Right cardiac atrium (tissue), 5 donors: ENCODE results near the gene INPP4B. TPM values are rescaled to one million over a fixed set of nuclear protein-coding genes. Genes with fewer than 3 reads are reported as not detected.

Source experiments
- ATAC-seq, 2 donors: fragments of 200-7000 bp; cut with Tn5 transposase; one replicate each; pipeline versions ENCODE4 v1.8.0 to v1.9.1; 2020; ENCODE audit warnings: moderate library complexity in 2 of 2, mild to moderate bottlenecking in 1 of 2
- DNase-seq, 3 donors: peaks; one replicate each; pipeline ENCODE4 v3.0.0-alpha.2; 2020
- H3K27ac ChIP-seq: one replicate; pipeline ENCODE4 v1.5.1; 2013; ENCODE audit warnings: mild to moderate bottlenecking, low read length, control low read depth, moderate library complexity
- H3K27me3 ChIP-seq: one replicate; pipeline ENCODE4 v1.6.1; 2013; ENCODE audit not compliant: control insufficient read depth, insufficient read depth
- H3K4me1 ChIP-seq: one replicate; pipeline ENCODE4 v1.6.1; 2013; ENCODE audit warnings: low read length; ENCODE audit not compliant: control insufficient read depth, insufficient read depth
- H3K4me3 ChIP-seq: one replicate; pipeline ENCODE4 v1.5.1; 2013; ENCODE audit warnings: low read length, control low read depth
- H3K9me3 ChIP-seq: one replicate; pipeline ENCODE4 v1.6.1; 2013; ENCODE audit warnings: low read length; ENCODE audit not compliant: control insufficient read depth
- WGBS: extraction: QIAGEN DNeasy Blood & Tissue Kit; methylation state at CpG from one replicate; pipeline ENCODE4 v1.1.7; 2013; 5-methylcytosine and 5-hydroxymethylcytosine counted together
- intact Hi-C, 4 donors: fragments of 100-400 bp; cut with DNase I; formaldehyde crosslinking; loops; one replicate each; pipeline versions ENCODE4 v1.11.0 to v1.14.0; 2022 to 2023
- polyA plus RNA-seq: library from polyadenylated mRNA; stranded (reverse); fragments of 200-250 nt; gene quantifications from one replicate; pipeline ENCODE4 v1.2.3, GENCODE V29; 2013
- total RNA-seq, 4 donors: library from RNA; stranded (reverse); fragmentation: NEBNext Ultra II Directional; extraction: Animal tissue kit (Norgen Biotek cat#: 25700); gene quantifications; one replicate each; pipeline ENCODE4 v1.2.1, GENCODE V29; 2021
- donor health status: healthy with polysubstance abuse.
- donor health status: DM: no; HTN: yes; CAD: no.
- donor health status: DM: no; HTN: no; CAD: no.
- donor health status: DM: no; HTN: yes; CAD: no; lungs with severe emphysema.
- donor health status: DM: yes; HTN: yes; CAD: no.

The INPP4B gene
- total and polyA plus RNA-seq, 5 donors: 2.9 to 13.2 (median 7.0) TPM

DNA sequence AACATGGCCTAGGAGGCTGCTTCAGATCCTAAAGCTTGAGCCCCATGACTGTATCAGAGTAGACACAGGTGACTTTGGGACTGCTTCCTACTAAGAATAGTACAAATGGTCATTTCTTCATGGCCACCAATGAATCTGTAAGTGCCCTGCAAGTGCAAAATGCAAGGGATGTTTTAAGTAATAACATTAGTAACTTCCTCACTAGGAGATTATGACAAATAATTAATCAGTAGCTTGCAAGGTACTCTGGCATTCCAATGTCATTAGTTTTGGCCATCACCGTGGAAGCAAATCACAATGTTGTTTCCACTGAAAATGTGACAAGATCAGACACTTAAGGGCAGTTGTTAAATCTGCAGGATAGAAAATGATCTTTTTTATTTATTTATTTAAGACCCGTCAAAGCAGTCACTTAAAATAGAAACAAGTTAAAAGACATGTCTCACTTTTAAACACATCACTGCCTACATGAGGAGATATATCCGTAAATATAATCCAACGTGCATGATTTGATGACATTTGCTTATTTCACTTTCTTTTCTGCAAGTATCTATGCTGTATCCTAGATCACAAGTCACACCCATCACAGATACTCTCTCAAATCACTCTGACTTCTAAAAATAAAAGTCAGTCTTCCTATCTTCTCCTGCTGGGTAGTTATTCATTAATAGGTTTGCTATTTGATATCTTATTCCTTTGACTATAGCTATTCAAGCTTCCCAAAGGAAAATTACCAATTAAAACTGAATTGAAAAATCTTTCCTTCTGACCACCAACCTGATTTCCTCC lies 809.1 kb downstream of the INPP4B start:
- Histone ChIP-seq H3K4me3 (no peak overlapping the region), H3K27me3 (no peaks in the 10 kb centered on the region), H3K27ac (no peak overlapping the region), H3K9me3 (no peaks in the 10 kb centered on the region), H3K4me1 (peaks cover 2% of the 10 kb centered on the region)
- 47% methylated on average over 4 of the region's 4 CpGs for WGBS
- DNase-seq (no peak), ATAC-seq (no peak)
- intact Hi-C loops: no loop called here

DNA sequence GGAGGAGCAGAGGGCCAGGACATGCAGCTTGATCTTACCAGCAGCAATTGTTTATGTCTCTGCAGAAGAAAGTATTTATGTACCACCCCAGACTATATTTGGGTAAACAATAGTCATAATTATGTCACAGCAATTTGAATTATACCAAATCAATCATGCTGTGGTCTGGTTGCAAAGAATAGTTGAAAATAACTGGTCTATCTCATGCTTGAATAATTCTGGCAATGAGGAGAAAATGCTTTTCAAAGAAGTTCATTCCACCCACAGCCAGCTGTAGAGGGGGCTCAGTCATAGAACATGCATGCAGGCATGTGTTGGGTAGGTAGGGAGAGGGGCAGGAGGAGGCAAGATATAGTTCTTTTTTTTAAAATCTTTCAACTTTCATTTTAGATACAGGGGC lies 810.5 kb downstream of the INPP4B start:
- Histone ChIP-seq H3K27ac (no peak overlapping the region), H3K4me1 (peaks cover 2% of the 10 kb centered on the region), H3K9me3 (no peaks in the 10 kb centered on the region), H3K4me3 (no peak overlapping the region), H3K27me3 (no peaks in the 10 kb centered on the region)
- ATAC-seq (no peak), DNase-seq (no peak)
- intact Hi-C loops: no loop called here

DNA sequence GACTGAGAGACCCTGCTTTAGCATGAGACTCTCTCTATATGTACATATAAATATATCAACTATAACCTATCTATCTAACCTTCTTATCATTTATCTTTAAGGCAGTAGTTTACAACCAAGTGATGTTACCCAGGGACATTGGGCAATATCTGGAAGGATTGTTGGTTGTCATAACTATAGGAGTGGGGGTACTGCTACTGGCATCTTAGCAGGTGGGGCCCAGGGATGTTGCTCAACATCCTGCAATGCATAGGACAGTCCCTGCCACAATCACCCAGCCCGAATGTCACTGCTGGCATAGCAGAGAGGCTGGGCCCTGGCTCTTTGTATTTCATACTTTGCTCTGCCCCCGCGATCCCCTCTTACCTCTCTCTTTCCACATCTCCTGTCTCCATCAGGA lies 812.0 kb downstream of the INPP4B start:
- 91% methylated on average over 3 of the region's 3 CpGs for WGBS
- ATAC-seq: no peak
- intact Hi-C loops: no loop called here
- Histone ChIP-seq H3K9me3 (no peaks in the 10 kb centered on the region), H3K27me3 (no peaks in the 10 kb centered on the region), H3K4me3 (no peak overlapping the region), H3K4me1 (peaks cover 2% of the 10 kb centered on the region), H3K27ac (no peak overlapping the region)
- no peak for DNase-seq

DNA sequence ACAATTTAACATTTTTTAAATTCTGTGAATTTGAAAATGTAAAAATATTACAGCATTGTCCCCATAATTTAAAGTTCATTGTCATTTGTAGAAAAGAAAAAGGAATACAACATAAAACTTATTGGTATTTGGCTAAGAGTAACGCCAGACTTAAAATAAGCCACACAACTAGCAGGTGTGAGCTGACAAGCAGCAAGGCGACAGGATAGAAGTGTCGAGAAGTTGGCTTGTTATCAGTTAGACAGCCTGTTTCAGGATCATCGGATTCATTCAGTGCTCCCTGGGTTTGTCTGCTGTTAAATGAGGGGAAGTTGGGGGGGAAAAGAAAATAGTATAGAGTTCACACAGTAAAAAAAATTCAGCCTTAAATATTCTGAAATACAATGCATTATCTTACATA lies 816.1 kb downstream of the INPP4B start:
- intact Hi-C loops: no loop called here
- ATAC-seq (peak; percentile 68), DNase-seq (no peak)
- Histone ChIP-seq H3K4me1 (no peaks in the 10 kb centered on the region), H3K9me3 (no peaks in the 10 kb centered on the region), H3K27ac (no peak overlapping the region), H3K27me3 (no peaks in the 10 kb centered on the region), H3K4me3 (no peak overlapping the region)
- 37% methylated on average over 4 of the region's 4 CpGs for WGBS

DNA sequence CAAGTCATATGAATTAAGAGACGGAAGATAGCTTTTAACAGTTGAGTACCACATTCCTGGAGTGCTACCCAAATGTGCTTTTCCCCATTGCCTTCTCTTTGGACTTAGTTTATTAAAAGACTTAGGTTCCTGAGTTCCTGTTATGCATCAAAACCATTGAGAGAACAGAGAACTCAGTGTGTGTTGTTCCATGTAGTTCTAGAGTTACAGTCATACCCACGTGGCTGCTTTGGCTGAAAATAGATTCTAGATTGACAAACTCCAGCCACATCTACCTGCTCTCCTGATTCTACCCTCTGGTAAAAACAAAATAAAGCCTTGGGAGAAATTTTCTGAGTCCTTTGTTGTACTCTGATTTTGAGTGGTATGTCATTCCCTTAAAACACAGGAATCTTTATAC lies 824.3 kb downstream of the INPP4B start:
- H3K27ac ChIP-seq: no peak overlapping the region
- no peak overlapping the region for H3K4me3 ChIP-seq
- no peaks in the 10 kb centered on the region for H3K9me3 ChIP-seq
- intact Hi-C loops: no loop called here
- ATAC-seq: no peak
- H3K27me3 ChIP-seq: no peaks in the 10 kb centered on the region
- H3K4me1 ChIP-seq: no peaks in the 10 kb centered on the region
- 89% methylated on average over 2 of the region's 2 CpGs for WGBS
- no peak for DNase-seq

DNA sequence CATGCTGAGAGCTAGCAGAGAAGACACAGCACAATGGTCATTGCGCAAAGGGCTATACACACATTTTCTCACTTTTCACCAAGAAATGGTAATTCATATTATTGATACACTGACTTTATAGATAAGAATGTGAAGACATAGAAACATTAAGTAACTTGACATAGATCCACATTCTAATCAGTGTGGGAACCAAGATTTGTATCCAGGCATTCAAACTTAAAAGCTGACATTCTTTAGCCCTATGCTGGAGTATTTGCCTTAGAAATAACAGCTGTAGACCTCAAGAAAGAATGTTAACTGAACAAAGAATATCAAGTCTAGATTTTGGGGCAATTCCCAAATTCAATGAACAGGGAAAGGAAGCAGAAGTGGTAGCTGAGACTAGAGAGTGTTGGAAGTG lies 824.9 kb downstream of the INPP4B start:
- Histone ChIP-seq H3K4me1 (no peaks in the 10 kb centered on the region), H3K27ac (no peak overlapping the region), H3K4me3 (no peak overlapping the region), H3K9me3 (no peaks in the 10 kb centered on the region), H3K27me3 (no peaks in the 10 kb centered on the region)
- ATAC-seq (no peak), DNase-seq (no peak)
- intact Hi-C loops: no loop called here
- 87% methylated on average over 1 of the region's 1 CpG for WGBS

DNA sequence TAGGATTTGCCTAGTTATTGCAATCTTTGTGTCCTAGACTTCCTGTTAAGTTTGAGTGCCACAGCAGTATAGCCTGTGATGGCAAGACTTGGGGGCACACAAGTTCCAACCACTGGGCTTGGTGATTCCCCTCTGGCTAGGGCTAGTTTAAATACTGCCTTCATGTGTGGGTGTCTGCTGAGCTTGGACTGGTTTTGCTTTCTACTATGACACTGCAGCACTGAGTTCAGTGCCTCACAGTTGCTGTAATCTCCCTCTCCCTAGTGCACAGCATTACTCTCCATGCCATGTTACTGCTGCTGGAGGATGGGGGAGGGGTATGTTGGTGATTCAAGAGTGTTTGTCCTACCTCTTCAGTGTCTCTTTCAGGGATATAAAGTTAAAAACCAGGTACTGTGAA lies 830.1 kb downstream of the INPP4B start:
- H3K9me3 ChIP-seq: no peaks in the 10 kb centered on the region
- H3K4me3 ChIP-seq: no peak overlapping the region
- H3K4me1 ChIP-seq: no peaks in the 10 kb centered on the region
- no peak for DNase-seq
- H3K27me3 ChIP-seq: no peaks in the 10 kb centered on the region
- ATAC-seq: no peak
- H3K27ac ChIP-seq: no peak overlapping the region
- intact Hi-C loops: no loop called here

DNA sequence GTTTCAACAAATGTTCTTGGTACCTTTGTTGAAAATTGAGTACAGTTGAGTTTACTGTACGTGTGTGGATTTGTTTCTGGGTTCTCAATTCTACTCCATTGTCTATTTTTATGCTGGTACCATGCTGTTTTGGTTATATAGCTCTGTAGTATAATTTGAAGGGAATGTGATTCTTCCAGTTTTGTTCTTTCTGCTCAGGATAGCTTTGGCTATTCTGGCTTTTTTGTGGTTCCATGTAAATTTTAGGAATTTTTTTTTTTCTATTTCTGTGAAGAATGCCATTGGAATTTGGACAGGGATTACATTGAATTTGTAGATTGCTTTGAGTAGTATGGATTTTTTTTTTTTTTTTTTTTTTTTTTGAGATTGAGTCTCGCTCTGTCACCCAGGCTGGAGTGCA lies 836.4 kb downstream of the INPP4B start:
- no peaks in the 10 kb centered on the region for H3K4me1 ChIP-seq
- intact Hi-C loops: no loop called here
- H3K4me3 ChIP-seq: no peak overlapping the region
- 84% methylated on average over 2 of the region's 2 CpGs for WGBS
- no peaks in the 10 kb centered on the region for H3K9me3 ChIP-seq
- DNase-seq: no peak
- H3K27ac ChIP-seq: no peak overlapping the region
- H3K27me3 ChIP-seq: no peaks in the 10 kb centered on the region
- ATAC-seq: no peak

DNA sequence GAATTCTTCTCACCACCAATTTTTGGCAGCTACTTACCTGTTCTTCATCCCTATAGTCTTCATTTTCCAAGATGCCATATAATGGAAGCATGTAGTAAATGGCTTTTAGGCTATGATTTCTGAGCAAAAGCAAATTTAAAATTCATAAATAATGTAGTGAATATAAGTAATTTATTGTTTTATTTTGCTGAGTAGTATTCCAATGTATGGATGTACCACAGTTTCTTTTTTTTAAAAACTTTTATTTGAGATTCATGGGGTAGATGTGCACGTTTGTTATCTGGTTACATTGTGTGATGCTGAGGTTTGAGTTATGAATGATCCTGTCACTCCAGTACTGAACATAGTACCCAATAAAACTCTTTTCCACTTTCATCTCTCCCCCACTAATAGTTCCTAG lies 840.6 kb downstream of the INPP4B start:
- H3K9me3 ChIP-seq: no peaks in the 10 kb centered on the region
- H3K4me1 ChIP-seq: no peaks in the 10 kb centered on the region
- WGBS: 80% methylated on average over 1 of the region's 1 CpG
- no peak for DNase-seq
- no peak overlapping the region for H3K4me3 ChIP-seq
- intact Hi-C loops: no loop called here
- H3K27me3 ChIP-seq: no peaks in the 10 kb centered on the region
- no peak overlapping the region for H3K27ac ChIP-seq
- no peak for ATAC-seq

DNA sequence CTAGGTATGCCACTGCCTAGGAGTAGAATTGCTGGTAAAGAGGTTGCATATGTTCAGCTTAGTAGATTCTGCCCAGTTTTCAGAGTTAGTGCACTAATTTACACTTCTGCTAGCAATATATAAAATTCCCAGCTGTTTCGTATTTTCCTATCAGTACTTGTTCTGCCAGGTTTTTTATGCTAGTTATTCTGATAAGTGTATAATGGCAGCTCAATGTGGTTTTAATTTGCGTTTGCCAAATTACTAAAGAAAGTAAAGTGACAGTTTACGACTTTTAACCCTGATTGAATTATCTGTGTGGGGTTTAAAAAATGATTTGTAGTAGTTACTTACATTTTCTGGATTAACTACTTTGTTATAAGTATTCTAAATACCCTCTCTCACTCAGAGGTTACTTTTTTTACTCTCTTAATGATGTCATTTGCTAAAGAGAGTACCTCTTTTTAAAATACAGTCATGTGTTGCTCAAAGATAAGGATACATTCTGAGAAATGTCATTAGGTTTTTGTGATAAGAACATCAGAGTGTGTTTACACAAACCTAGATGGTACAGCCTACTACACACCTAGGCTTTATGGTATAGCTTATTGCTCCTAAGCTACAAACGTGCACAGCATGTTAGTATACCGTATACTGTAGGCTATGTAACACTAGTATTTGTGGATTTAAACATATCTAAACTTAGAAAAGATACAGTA lies 846.5 kb downstream of the INPP4B start:
- DNase-seq: no peak
- Histone ChIP-seq H3K4me1 (no peaks in the 10 kb centered on the region), H3K27me3 (no peaks in the 10 kb centered on the region), H3K27ac (no peak overlapping the region), H3K9me3 (no peaks in the 10 kb centered on the region), H3K4me3 (no peak overlapping the region)
- WGBS: 63% methylated on average over 5 of the region's 5 CpGs
- no peak for ATAC-seq
- intact Hi-C loops: no loop called here

DNA sequence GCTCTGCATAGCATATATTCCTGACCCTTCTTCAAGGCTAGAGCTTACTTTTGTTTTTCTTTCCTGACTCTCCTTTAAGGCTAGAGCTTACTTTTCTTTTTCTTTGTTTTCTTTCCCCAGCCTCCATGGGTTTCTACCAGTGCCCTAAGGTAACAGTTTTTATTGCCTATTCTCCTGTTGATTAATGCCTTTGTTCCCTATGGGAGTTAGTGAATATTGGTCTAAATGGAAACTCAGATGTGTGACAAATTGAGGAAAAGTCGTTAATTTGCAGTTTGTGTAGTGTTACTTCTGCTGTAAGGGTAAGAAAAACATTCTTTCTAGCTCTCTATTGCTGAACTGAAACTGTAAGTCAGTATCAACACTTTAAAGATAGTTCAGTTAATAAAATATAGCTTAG lies 851.0 kb downstream of the INPP4B start:
- Histone ChIP-seq H3K9me3 (no peaks in the 10 kb centered on the region), H3K4me3 (no peak overlapping the region), H3K4me1 (no peaks in the 10 kb centered on the region), H3K27me3 (no peaks in the 10 kb centered on the region), H3K27ac (no peak overlapping the region)
- DNase-seq: no peak
- intact Hi-C loops: no loop called here
- no peak for ATAC-seq
- 43% methylated on average over 1 of the region's 1 CpG for WGBS
